HCT116 (cell line): ENCODE measurements around the gene PSMB9. TPM values are rescaled to one million over a fixed set of nuclear protein-coding genes. Genes with fewer than 3 reads are reported as not detected.

Experiments used
- ATAC-seq: fragments of 200-7000 bp; cut with Tn5 transposase; 2 replicates; pipeline ENCODE4 v1.9.1; 2020; ENCODE audit warnings: mild to moderate bottlenecking, moderate library complexity
- BruUV-seq: library from RNA; stranded (reverse); fragments of 400-500 nt; replicated peaks from 2 replicates; lab custom pipeline; 2021; lab: Mats Ljungman, UMichigan
- CTCF ChIA-PET: fragments of 300-600 bp; sonication (Branson Sonifier 250); formaldehyde crosslinking; loops from one replicate; lab custom pipeline; 2021; ENCODE audit warnings: antibody characterized with exemption; lab: Charles Lee
- POLR2A ChIA-PET: fragments of 300-600, 350-600 bp; sonication (Branson Sonifier 250); formaldehyde crosslinking; loops from one replicate; lab custom pipeline; 2021; ENCODE audit warnings: antibody characterized with exemption; lab: Charles Lee
- RAD21 ChIA-PET, 2 experiments: fragments of 300-600 bp; sonication (Branson Sonifier 250); formaldehyde crosslinking; loops; one replicate each; lab custom pipeline; 2023; ENCODE audit warnings: low total read pairs in 2 of 2; ENCODE audit not compliant: uncharacterized antibody in 2 of 2, unreplicated experiment in 2 of 2, low non-redundant PET in 1 of 2; lab: Charles Lee
- DNase-seq: peaks from one replicate; pipeline ENCODE4 v3.0.0-alpha.2; 2010; ENCODE audit warnings: low read depth, low spot score
- H2AFZ ChIP-seq: fragments of 200-600 bp; shearing (Covaris generic), sonication (generic); 2 replicates; pipeline ENCODE4 v1.6.1; 2017; ENCODE audit warnings: low read depth, mixed run types, mixed read lengths, antibody characterized with exemption, low read length; ENCODE audit not compliant: poor library complexity, severe bottlenecking
- H3K27ac ChIP-seq: 2 replicates; pipeline ENCODE4 v1.5.1; 2012; ENCODE audit warnings: low read depth, low read length
- H3K27me3 ChIP-seq: fragments of 200-600 bp; sonication (generic); 2 replicates; pipeline ENCODE4 v1.6.1; 2016; ENCODE audit warnings: mixed run types, low read length, mixed read lengths; ENCODE audit not compliant: insufficient read depth
- H3K36me3 ChIP-seq, 2 experiments: fragments of 200-500 bp in 1 of 2; fragments of 200-600 bp in 1 of 2; sonication (Bioruptor generic) in 1 of 2; sonication (generic) in 1 of 2; 2 replicates each; pipeline versions ENCODE4 v1.5.1 to v1.6.1; 2014 to 2016; ENCODE audit warnings: low read length in 2 of 2, inconsistent platforms in 1 of 2, mixed read lengths in 1 of 2, mixed run types in 1 of 2; ENCODE audit not compliant: insufficient read depth in 2 of 2, control insufficient read depth in 1 of 2
- H3K4me1 ChIP-seq, 2 experiments: fragments of 200-600 bp in 1 of 2; sonication (generic) in 1 of 2; 2 replicates each; pipeline versions ENCODE4 v1.5.1 to v1.6.1; 2012 to 2017; ENCODE audit warnings: low read length in 2 of 2, inconsistent platforms in 1 of 2, mild to moderate bottlenecking in 1 of 2, mixed read lengths in 1 of 2, mixed run types in 1 of 2, moderate library complexity in 1 of 2; ENCODE audit not compliant: insufficient read depth in 2 of 2, control insufficient read depth in 1 of 2
- H3K4me2 ChIP-seq: fragments of 200-600 bp; sonication (generic); 2 replicates; pipeline ENCODE4 v1.6.1; 2017; ENCODE audit warnings: mixed run types, low read length, mixed read lengths
- H3K4me3 ChIP-seq, 2 experiments: fragments of 200-600 bp in 1 of 2; sonication (generic) in 1 of 2; replicated peaks in 1 of 2; 2 replicates each; pipeline ENCODE4 v1.5.1; 2011 to 2016; ENCODE audit warnings: low read length in 2 of 2, control low read depth in 1 of 2, low read depth in 1 of 2, mild to moderate bottlenecking in 1 of 2, mixed read lengths in 1 of 2, mixed run types in 1 of 2
- H3K79me2 ChIP-seq: fragments of 200-600 bp; sonication (generic); 2 replicates; pipeline ENCODE4 v1.6.1; 2017; ENCODE audit warnings: mild to moderate bottlenecking, mixed run types, low read length, moderate library complexity, mixed read lengths; ENCODE audit not compliant: insufficient read depth
- H3K9ac ChIP-seq: fragments of 200-600 bp; sonication (generic); 2 replicates; pipeline ENCODE4 v1.6.1; 2016; ENCODE audit warnings: low read length, mixed read lengths
- H3K9me2 ChIP-seq: fragments of 200-600 bp; sonication (generic), shearing (Covaris generic); 2 replicates; pipeline ENCODE4 v1.6.1; 2017; ENCODE audit warnings: mixed run types, mild to moderate bottlenecking, moderate library complexity; ENCODE audit not compliant: insufficient read depth
- H3K9me3 ChIP-seq, 2 experiments: fragments of 200-500 bp in 1 of 2; fragments of 200-600 bp in 1 of 2; sonication (Bioruptor generic) in 1 of 2; sonication (generic) in 1 of 2; 2 replicates each; pipeline ENCODE4 v1.6.1; 2014 to 2017; ENCODE audit warnings: low read length in 2 of 2, mixed read lengths in 2 of 2, inconsistent platforms in 1 of 2, low read depth in 1 of 2, mild to moderate bottlenecking in 1 of 2, mixed run types in 1 of 2, moderate library complexity in 1 of 2; ENCODE audit not compliant: control insufficient read depth in 1 of 2, insufficient read depth in 1 of 2
- H4K20me1 ChIP-seq: fragments of 200-600 bp; sonication (generic), shearing (Covaris generic); 2 replicates; pipeline ENCODE4 v1.6.1; 2017; ENCODE audit warnings: mixed run types, mild to moderate bottlenecking, moderate library complexity; ENCODE audit not compliant: insufficient read depth
- CBX3 ChIP-seq: IDR thresholded peaks from 2 replicates; pipeline ENCODE4 v1.6.1; 2012; ENCODE audit warnings: low read depth
- CEBPB ChIP-seq: IDR thresholded peaks from 2 replicates; pipeline ENCODE4 v1.6.1; 2012; ENCODE audit warnings: low read depth
- EGR1 ChIP-seq: IDR thresholded peaks from 2 replicates; pipeline ENCODE4 v1.6.1; 2012; ENCODE audit warnings: low read depth
- EZH2 ChIP-seq: fragments of 200-600 bp; sonication (generic); IDR thresholded peaks from 2 replicates; pipeline ENCODE4 v1.6.1; 2017; ENCODE audit warnings: antibody characterized with exemption, mixed run types
- FOSL1 ChIP-seq: IDR thresholded peaks from 2 replicates; pipeline ENCODE4 v1.6.1; 2012; ENCODE audit warnings: low read depth
- POLR2A ChIP-seq: IDR thresholded peaks from 2 replicates; pipeline ENCODE4 v1.7.0; 2011; ENCODE audit warnings: borderline replicate concordance; ENCODE audit not compliant: insufficient read depth, insufficient read length; ENCODE audit errors: extremely low read depth
- SRF ChIP-seq: IDR thresholded peaks from 2 replicates; pipeline ENCODE4 v1.6.1; 2012; ENCODE audit warnings: low read depth
- YY1 ChIP-seq: IDR thresholded peaks from 2 replicates; pipeline ENCODE4 v1.6.1; 2011; ENCODE audit warnings: low read length, low read depth, moderate library complexity, mild to moderate bottlenecking; ENCODE audit not compliant: insufficient replicate concordance; ENCODE audit errors: extremely low read depth
- ZFX ChIP-seq: fragments of 450-650 bp; IDR thresholded peaks from 2 replicates; pipeline ENCODE4 v1.6.1; 2017
- intact Hi-C: fragments of 100-400 bp; cut with micrococcal nuclease; formaldehyde crosslinking; loops from 2 replicates; pipeline ENCODE4 v1.10.0; 2022
- total RNA-seq: library from RNA; stranded (reverse); gene quantifications from one replicate; pipeline ENCODE4 v1.2.1, GENCODE V29; 2021; ENCODE audit not compliant: unreplicated experiment
- TF ChIP-seq, protein P1 (sequence below): IDR thresholded peaks from 2 replicates; pipeline ENCODE4 v1.6.1; 2012
- TF ChIP-seq, protein P2 (sequence below): IDR thresholded peaks from 2 replicates; pipeline ENCODE4 v1.6.1; 2011; ENCODE audit warnings: mild to moderate bottlenecking, low read length, moderate library complexity; ENCODE audit not compliant: insufficient replicate concordance; ENCODE audit errors: extremely low read depth
- TF ChIP-seq, protein P3 (sequence below): IDR thresholded peaks from 2 replicates; pipeline ENCODE4 v1.6.1; 2012; ENCODE audit warnings: low read depth
- TF ChIP-seq, protein P4 (sequence below): IDR thresholded peaks from 2 replicates; pipeline ENCODE4 v1.6.1; 2012

The PSMB9 gene
- total RNA-seq, 1 experiment from 2014 or later = 8.1 TPM

DNA sequence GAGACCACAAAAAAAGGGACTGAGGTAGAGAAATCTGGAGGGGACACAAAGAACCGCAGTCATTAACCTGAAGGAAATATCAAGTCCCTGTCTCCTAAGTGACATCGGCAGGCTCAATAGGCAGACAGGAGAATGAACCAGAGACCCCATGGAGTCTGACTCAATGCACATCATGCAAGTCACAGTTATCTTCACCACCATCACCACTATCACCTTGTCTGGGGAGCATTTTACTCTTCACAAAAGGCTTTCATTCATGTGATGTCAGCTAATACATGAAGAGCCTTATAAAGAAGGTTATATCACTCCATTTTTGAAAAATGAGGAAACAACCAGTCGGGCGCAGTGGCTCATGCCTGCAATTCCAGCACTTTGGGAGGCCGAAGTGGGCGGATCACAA lies 4.9 kb upstream of the PSMB9 start:
- no peak for TF ChIP-seq ZFX
- TF ChIP-seq SRF = no peak
- no peak overlapping the region for H3K4me3 ChIP-seq
- H3K27ac ChIP-seq = no peak overlapping the region
- H3K4me1 ChIP-seq = peaks cover 13 to 20% of the 10 kb centered on the region in 2 experiments; a peak in 3 of 4 replicates
- intact Hi-C loops = no loop called here
- ChIA-PET POLR2A (no interaction called here), CTCF (no interaction called here), RAD21 (no interaction called here)
- H3K27me3 ChIP-seq = no peaks in the 10 kb centered on the region
- no peaks in the 10 kb centered on the region; a peak in 1 of 4 replicates for H3K36me3 ChIP-seq
- H2AFZ ChIP-seq = no peak overlapping the region
- ATAC-seq (no peak), DNase-seq (no peak)
- no peaks in the 10 kb centered on the region for H3K9me2 ChIP-seq
- no peaks in the 10 kb centered on the region for H4K20me1 ChIP-seq
- H3K4me2 ChIP-seq = no peak overlapping the region
- no peaks in the 10 kb centered on the region for H3K79me2 ChIP-seq
- H3K9ac ChIP-seq = no peak overlapping the region
- BruUV-seq = no TSS peak
- no peaks in the 10 kb centered on the region for H3K9me3 ChIP-seq

DNA sequence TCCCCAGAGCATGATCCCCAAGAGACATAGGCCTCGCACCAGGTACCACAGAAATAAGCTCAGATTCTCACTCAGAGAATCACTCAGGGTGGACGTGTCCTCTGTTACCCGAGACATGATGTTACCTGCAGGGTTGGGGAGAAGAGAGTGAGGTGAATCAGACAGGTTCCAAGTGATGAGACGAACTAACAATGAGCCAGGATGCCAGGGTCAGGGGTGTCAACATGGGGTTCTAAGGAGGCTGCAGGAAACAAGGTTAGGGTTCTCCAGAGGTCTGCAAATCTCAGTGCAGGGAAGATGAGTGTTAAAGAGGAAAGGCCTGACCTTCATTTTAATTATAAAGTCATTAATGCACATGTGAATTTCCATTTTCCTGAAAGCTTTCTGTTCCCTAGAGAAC lies 3.0 kb upstream of the PSMB9 start:
- no peak for ATAC-seq
- no peaks in the 10 kb centered on the region for H3K79me2 ChIP-seq
- H3K27ac ChIP-seq = no peak overlapping the region
- H3K9me3 ChIP-seq = no peaks in the 10 kb centered on the region
- no peak overlapping the region for H3K4me2 ChIP-seq
- POLR2A ChIA-PET = no interaction called here
- H3K36me3 ChIP-seq = no peaks in the 10 kb centered on the region; a peak in 1 of 4 replicates
- no peak for TF ChIP-seq EZH2
- TF ChIP-seq, protein P1, sequence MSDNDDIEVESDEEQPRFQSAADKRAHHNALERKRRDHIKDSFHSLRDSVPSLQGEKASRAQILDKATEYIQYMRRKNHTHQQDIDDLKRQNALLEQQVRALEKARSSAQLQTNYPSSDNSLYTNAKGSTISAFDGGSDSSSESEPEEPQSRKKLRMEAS = no peak
- no peak for TF ChIP-seq ZFX
- TF ChIP-seq POLR2A = no peak
- no peak for TF ChIP-seq YY1
- no peak for TF ChIP-seq CEBPB
- TF ChIP-seq FOSL1 = no peak
- TF ChIP-seq, protein P2, sequence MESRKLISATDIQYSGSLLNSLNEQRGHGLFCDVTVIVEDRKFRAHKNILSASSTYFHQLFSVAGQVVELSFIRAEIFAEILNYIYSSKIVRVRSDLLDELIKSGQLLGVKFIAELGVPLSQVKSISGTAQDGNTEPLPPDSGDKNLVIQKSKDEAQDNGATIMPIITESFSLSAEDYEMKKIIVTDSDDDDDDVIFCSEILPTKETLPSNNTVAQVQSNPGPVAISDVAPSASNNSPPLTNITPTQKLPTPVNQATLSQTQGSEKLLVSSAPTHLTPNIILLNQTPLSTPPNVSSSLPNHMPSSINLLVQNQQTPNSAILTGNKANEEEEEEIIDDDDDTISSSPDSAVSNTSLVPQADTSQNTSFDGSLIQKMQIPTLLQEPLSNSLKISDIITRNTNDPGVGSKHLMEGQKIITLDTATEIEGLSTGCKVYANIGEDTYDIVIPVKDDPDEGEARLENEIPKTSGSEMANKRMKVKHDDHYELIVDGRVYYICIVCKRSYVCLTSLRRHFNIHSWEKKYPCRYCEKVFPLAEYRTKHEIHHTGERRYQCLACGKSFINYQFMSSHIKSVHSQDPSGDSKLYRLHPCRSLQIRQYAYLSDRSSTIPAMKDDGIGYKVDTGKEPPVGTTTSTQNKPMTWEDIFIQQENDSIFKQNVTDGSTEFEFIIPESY = no peak
- TF ChIP-seq, protein P3, sequence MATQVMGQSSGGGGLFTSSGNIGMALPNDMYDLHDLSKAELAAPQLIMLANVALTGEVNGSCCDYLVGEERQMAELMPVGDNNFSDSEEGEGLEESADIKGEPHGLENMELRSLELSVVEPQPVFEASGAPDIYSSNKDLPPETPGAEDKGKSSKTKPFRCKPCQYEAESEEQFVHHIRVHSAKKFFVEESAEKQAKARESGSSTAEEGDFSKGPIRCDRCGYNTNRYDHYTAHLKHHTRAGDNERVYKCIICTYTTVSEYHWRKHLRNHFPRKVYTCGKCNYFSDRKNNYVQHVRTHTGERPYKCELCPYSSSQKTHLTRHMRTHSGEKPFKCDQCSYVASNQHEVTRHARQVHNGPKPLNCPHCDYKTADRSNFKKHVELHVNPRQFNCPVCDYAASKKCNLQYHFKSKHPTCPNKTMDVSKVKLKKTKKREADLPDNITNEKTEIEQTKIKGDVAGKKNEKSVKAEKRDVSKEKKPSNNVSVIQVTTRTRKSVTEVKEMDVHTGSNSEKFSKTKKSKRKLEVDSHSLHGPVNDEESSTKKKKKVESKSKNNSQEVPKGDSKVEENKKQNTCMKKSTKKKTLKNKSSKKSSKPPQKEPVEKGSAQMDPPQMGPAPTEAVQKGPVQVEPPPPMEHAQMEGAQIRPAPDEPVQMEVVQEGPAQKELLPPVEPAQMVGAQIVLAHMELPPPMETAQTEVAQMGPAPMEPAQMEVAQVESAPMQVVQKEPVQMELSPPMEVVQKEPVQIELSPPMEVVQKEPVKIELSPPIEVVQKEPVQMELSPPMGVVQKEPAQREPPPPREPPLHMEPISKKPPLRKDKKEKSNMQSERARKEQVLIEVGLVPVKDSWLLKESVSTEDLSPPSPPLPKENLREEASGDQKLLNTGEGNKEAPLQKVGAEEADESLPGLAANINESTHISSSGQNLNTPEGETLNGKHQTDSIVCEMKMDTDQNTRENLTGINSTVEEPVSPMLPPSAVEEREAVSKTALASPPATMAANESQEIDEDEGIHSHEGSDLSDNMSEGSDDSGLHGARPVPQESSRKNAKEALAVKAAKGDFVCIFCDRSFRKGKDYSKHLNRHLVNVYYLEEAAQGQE = no peak
- TF ChIP-seq, protein P4, sequence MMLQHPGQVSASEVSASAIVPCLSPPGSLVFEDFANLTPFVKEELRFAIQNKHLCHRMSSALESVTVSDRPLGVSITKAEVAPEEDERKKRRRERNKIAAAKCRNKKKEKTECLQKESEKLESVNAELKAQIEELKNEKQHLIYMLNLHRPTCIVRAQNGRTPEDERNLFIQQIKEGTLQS = no peak
- no peak for TF ChIP-seq CBX3
- no peak for TF ChIP-seq SRF
- TF ChIP-seq EGR1 = no peak
- no peak overlapping the region for H2AFZ ChIP-seq
- no peaks in the 10 kb centered on the region for H3K9me2 ChIP-seq
- CTCF ChIA-PET = interaction anchor here (1.5 to 2.0 kb wide), 2 partner anchors 10 to 13 kb away, joined by 8 to 9 read pairs; partner anchors contain the start of gene TAP2
- no peaks in the 10 kb centered on the region for H3K27me3 ChIP-seq
- RAD21 ChIA-PET = no interaction called here
- no peaks in the 10 kb centered on the region for H4K20me1 ChIP-seq
- peaks cover 8 to 17% of the 10 kb centered on the region in 2 experiments; a peak in 3 of 4 replicates for H3K4me1 ChIP-seq
- intact Hi-C loops = loop anchor here (1.0 kb wide), 1 partner anchor 9 kb away; no protein-coding TSS in a partner anchor
- no TSS peak for BruUV-seq
- H3K9ac ChIP-seq = no peak overlapping the region
- H3K4me3 ChIP-seq = no peak overlapping the region
- no peak for DNase-seq
